ENCODE data around the gene GRIA1.

The GRIA1 gene

GRCh38 chr5:153752890-153753289 is 262.4 kb downstream of the GRIA1 start:
- TF ChIP-seq REST (IDR thresholded peaks at IDR 0.05; ENCODE audit: insufficient read depth in 1 of 2, low read depth in 2 of 2, low read length in 2 of 2) (no peak), FOXP2 (optimal IDR thresholded peaks at IDR 0.05; ENCODE audit: borderline replicate concordance, extremely low read depth, extremely low read length, insufficient read depth) (no peak), SIN3A (IDR thresholded peaks at IDR 0.05; ENCODE audit: borderline replicate concordance, insufficient read depth, low read length) (no peak), TAF1 (IDR thresholded peaks at IDR 0.05; ENCODE audit: borderline replicate concordance, insufficient read depth, low read length) (no peak), POLR2AphosphoS5 (IDR thresholded peaks at IDR 0.05; ENCODE audit: low read depth, low read length) (no peak)

GRCh38 chr5:153753645-153754432 is 263.4 kb downstream of the GRIA1 start:
- TF ChIP-seq FOXP2 (optimal IDR thresholded peaks at IDR 0.05; ENCODE audit: borderline replicate concordance, extremely low read depth, extremely low read length, insufficient read depth) (no peak), TAF1 (IDR thresholded peaks at IDR 0.05; ENCODE audit: borderline replicate concordance, insufficient read depth, low read length) (no peak), SIN3A (IDR thresholded peaks at IDR 0.05; ENCODE audit: borderline replicate concordance, insufficient read depth, low read length) (no peak), REST (IDR thresholded peaks at IDR 0.05; ENCODE audit: insufficient read depth in 1 of 2, low read depth in 2 of 2, low read length in 2 of 2) (no peak), POLR2AphosphoS5 (IDR thresholded peaks at IDR 0.05; ENCODE audit: low read depth, low read length) (no peak)

- TF ChIP-seq REST (IDR thresholded peaks at IDR 0.05; ENCODE audit: insufficient read depth in 1 of 2, low read depth in 2 of 2, low read length in 2 of 2): no peak
- TF ChIP-seq SIN3A (IDR thresholded peaks at IDR 0.05; ENCODE audit: borderline replicate concordance, insufficient read depth, low read length): no peak
- TF ChIP-seq POLR2AphosphoS5 (IDR thresholded peaks at IDR 0.05; ENCODE audit: low read depth, low read length): no peak
- no peak for TF ChIP-seq TAF1 (IDR thresholded peaks at IDR 0.05; ENCODE audit: borderline replicate concordance, insufficient read depth, low read length)
- no peak for TF ChIP-seq FOXP2 (optimal IDR thresholded peaks at IDR 0.05; ENCODE audit: borderline replicate concordance, extremely low read depth, extremely low read length, insufficient read depth)
Measured at GRCh38 chr5:153755913-153756500, 265.5 kb downstream of the GRIA1 start.

- TF ChIP-seq TAF1 (IDR thresholded peaks at IDR 0.05; ENCODE audit: borderline replicate concordance, insufficient read depth, low read length) (no peak), SIN3A (IDR thresholded peaks at IDR 0.05; ENCODE audit: borderline replicate concordance, insufficient read depth, low read length) (no peak), FOXP2 (optimal IDR thresholded peaks at IDR 0.05; ENCODE audit: borderline replicate concordance, extremely low read depth, extremely low read length, insufficient read depth) (no peak), POLR2AphosphoS5 (IDR thresholded peaks at IDR 0.05; ENCODE audit: low read depth, low read length) (no peak), REST (IDR thresholded peaks at IDR 0.05; ENCODE audit: insufficient read depth in 1 of 2, low read depth in 2 of 2, low read length in 2 of 2) (no peak)
Measured at GRCh38 chr5:153756540-153756939, 266.1 kb downstream of the GRIA1 start.

Data from PFSK-1 (cell line).